HG02759 (cell line): ENCODE measurements around the gene TMBIM1.
A peak's percentile ranks its signal among the peaks of the same experiment; 100 is the strongest.
"Not testable (repeated sequence)": the region's sequence is repeated elsewhere in the genome, so short reads cannot be mapped to it uniquely, and the experiment has no call there.

ENCODE experiments used
- ATAC-seq: cut with Tn5 transposase; IDR thresholded peaks from one replicate; pipeline ENCODE4 v1.9.1; 2021; ENCODE audit warnings: mild to moderate bottlenecking, moderate library complexity; ENCODE audit not compliant: unreplicated experiment

Gene TMBIM1

DNA sequence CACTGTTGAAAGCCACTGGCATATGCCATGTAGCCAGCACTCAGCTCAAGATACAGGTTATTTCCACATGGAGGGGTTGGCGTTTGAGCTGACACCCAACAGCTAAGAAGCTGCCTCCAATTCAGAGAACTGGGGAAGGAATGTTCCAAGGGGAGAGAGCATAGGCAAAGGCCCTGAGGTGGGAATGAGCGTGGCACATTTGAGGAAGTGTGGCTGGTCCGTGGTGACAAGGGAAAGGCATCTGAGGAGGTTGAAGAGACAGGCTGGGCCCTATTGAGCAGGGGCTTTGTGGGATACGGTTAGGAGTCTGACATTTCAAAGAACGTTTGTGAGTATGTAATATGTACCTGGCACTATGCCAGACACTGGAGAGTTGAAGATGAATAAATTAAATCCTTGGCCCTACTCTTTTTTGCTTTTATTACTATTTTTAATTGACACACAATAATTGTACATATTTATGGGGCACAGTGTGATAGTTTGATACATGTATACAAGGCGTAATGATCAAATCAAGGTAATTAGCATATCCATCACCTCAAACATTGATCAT lies 27.6 kb upstream of the TMBIM1 start:
- ATAC-seq, result no peak

GRCh38 chr2:218318241-218318640 lies 25.9 kb upstream of the TMBIM1 start:
- no peak for ATAC-seq

DNA sequence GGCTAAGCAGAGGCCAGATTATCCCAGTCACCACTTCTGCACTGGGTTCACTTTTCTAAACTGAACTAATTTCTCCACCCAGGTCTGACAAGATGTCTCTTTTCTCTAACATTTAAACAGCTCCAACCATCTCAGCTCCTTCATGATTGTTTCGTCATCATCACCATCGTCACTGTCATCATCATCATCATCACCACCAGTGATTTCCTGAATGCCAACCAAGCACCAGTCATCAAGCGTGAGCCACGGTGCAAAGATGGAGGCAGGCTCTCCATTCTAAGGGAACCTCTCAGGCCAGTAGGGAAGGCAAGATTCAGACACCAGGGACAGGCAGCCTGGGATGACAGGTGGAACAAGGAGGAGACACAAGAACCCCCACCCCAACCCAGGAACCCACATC lies 25.5 kb upstream of the TMBIM1 start:
- ATAC-seq, result no peak

DNA sequence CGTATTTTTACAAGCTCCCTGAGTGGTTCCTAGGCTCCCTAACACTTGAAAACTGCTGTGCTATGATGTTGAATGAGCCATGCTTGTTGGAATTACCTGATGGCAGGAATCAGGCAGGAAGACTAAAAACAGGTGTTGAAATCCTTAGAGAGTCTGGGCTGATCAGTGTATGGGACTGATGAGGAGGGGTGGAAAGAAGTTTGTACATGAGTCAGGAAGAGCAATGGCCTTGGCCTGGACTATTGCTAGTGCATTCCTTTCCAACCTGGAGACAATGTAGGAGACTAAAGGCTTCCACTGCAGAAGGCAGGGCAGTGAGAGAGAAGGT lies 25.0 kb upstream of the TMBIM1 start:
- no peak for ATAC-seq

GRCh38 chr2:218315397-218315796 lies 23.1 kb upstream of the TMBIM1 start:
- ATAC-seq, result no peak

- ATAC-seq, result not testable (repeated sequence)
These were observed 22.5 kb upstream of the TMBIM1 start for GRCh38 chr2:218314764-218315163.

GRCh38 chr2:218313356-218313755 lies 21.1 kb upstream of the TMBIM1 start:
- ATAC-seq, result no peak

- no peak for ATAC-seq
These were observed 20.0 kb upstream of the TMBIM1 start for GRCh38 chr2:218312267-218312756.

DNA sequence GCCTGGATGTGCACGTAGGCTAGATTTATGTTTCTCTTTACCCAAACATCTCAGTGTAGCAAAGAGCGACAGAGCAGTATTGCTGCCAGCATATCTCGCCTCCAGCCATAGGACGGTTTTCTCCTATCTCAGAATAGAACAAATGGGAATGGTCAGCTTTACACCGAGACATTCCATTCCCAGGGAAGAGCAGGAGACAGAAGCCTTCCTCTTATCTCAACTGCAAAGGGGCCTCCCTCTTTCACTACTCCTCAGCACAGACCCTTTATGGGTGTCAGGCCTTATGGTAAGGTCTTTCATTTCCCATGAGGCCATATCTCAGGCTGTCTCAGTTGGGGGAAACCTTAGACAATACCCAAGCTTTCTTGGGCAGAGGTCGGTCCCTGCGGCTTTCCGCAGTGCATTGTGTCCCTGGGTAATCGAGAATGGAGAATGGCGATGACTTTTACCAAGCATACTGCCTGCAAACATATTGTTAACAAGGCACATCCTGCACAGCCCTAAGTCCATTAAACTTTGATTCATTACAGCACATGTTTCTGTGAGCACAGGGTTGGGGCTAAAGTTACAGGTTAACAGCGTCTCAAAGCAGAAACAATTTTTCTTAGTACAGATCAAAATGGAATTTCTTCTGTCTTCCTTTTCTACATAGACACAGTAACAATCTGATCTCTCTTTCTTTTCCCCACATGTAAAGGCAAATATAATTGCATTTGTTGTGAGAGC lies 19.4 kb upstream of the TMBIM1 start:
- ATAC-seq, result not testable (repeated sequence)

- ATAC-seq, result no peak
These were observed 18.7 kb upstream of the TMBIM1 start for GRCh38 chr2:218310853-218311540.

GRCh38 chr2:218307415-218308090 lies 15.2 kb upstream of the TMBIM1 start:
- no peak for ATAC-seq

- no peak for ATAC-seq
These were observed 14.0 kb upstream of the TMBIM1 start for GRCh38 chr2:218306184-218306920.

GRCh38 chr2:218305383-218305782 lies 13.1 kb upstream of the TMBIM1 start:
- ATAC-seq, result no peak

DNA sequence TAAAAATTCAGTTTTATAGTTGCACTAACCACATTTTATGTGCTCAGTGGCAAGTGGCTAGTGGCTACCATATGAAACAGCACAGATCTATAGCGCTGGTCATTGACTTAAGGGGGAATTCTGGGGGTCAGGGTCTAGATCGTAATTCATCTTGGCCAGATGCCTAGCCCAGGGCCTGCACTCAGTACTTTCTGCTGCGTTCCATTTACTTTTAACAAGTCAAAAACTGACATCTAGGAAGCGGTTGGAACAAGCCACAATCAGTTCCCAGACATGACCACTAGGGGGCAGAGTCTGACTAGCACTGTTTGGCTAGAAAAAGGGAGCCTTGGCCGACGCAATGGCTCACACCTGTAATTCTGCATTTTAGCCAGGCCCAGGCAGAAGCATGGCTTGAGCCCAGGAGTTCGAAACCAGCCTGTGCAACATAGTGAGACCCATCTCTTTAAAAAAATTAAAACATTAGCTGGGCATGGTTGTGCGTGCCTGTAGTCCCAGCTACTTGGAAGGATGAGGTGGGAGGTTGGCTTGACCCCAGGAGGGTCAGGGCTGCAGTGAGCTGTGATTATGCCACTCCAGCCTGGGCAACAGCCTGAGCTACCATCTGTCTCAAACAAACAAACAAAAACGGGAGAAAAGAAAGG lies 9.0 kb upstream of the TMBIM1 start:
- ATAC-seq, result peak; percentile 80

- no peak for ATAC-seq
These were observed 7.8 kb upstream of the TMBIM1 start for GRCh38 chr2:218300141-218300540.

DNA sequence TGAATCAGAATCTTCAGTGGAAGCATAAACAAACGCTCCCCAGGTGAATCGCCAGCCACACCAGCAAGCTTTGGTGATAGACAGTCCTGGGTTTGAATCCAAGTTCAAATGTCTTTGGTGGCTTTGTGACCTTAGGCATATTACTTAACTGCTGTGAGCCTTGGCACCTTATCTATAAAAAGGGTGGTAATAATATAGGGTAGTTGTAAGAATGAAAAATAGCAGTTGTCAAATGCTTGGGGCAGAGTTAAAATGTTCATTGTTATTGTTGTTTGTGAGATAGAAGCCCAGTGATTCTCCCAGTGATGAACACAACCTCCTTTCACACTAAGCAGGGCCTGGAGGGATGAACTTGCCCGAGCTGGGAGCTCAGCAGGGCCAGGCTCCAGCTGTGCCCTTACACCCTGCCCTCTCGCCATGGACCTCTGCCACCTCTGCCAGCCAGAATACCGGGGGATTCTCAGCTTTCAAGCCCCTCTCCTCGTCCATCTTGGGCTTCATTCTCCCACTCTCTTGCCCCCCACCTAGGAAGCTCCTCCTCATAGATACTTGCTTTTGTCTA lies 6.1 kb upstream of the TMBIM1 start:
- no peak for ATAC-seq

DNA sequence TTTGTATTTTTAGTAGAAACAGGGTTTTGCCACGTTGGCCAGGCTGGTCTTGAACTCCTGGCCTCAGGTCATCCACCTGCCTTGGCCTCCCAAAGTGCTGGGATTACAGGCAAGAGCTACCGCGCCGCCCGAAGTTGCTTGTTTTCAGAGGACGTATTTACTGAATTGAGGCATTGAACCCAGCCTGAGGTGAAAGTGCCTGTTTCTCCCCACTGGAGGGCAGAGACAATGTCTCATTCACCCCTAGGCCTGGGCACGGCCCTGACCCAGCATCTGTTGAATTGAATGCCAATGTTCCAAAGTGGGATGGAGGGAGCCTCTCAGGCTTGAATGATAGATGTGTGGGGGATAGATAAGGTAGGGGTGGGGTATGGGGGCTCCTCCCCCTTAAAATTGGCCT lies 4.5 kb upstream of the TMBIM1 start:
- ATAC-seq, result no peak

GRCh38 chr2:218296200-218296599 lies 3.9 kb upstream of the TMBIM1 start:
- ATAC-seq, result no peak

- no peak for ATAC-seq
These were observed 2.7 kb upstream of the TMBIM1 start for GRCh38 chr2:218295029-218295428.

- no peak for ATAC-seq
These were observed 2.2 kb upstream of the TMBIM1 start for GRCh38 chr2:218294430-218295022.
